Measurements from ENCODE around the gene ATP2C2.

- TF ChIP-seq CTCF (IDR thresholded peaks at IDR 0.05) (no peak), POLR2A (IDR thresholded peaks at IDR 0.05) (no peak)
Observed at GRCh38 chr16:84408856-84409255, 40.5 kb downstream of the ATP2C2 start.

All from heart left ventricle (tissue), 13 donors.